Right atrium auricular region (tissue), 2 donors: ENCODE measurements around the gene CHN2. TPM values are rescaled to one million over a fixed set of nuclear protein-coding genes. Genes with fewer than 3 reads are reported as not detected.
A peak's percentile ranks its signal among the peaks of the same experiment; 100 is the strongest.

Source experiments
- DNase-seq: peaks from one replicate; pipeline ENCODE4 v3.0.0-alpha.2; 2019; ENCODE audit warnings: low spot score
- H3K27ac ChIP-seq, 2 donors: fragments of 200-600 bp; sonication (generic); 1 replicate in 1 of 2; 2 replicates in 1 of 2; pipeline ENCODE4 v1.5.1; 2016 to 2019
- H3K27me3 ChIP-seq, 2 donors: fragments of 200-600 bp; sonication (generic); one replicate each; pipeline versions ENCODE4 v1.5.1 to v1.6.0; 2017 to 2019
- H3K36me3 ChIP-seq: fragments of 200-600 bp; sonication (generic); one replicate; pipeline ENCODE4 v1.5.1; 2016
- H3K4me1 ChIP-seq, 2 donors: fragments of 200-600 bp; sonication (generic); one replicate each; pipeline versions ENCODE4 v1.5.1 to v1.6.0; 2017 to 2019
- H3K4me3 ChIP-seq, 2 donors: fragments of 200-600 bp; sonication (generic); 1 replicate in 1 of 2; 2 replicates in 1 of 2; pipeline ENCODE4 v1.5.1; 2017 to 2019; ENCODE audit warnings: mild to moderate bottlenecking in 1 of 2, moderate library complexity in 1 of 2
- H3K9me3 ChIP-seq, 2 donors: fragments of 200-600 bp; sonication (generic); one replicate each; pipeline ENCODE4 v1.5.1; 2019
- CTCF ChIP-seq, 2 donors: fragments of 200-600 bp; sonication (generic); IDR thresholded peaks; one replicate each; pipeline ENCODE4 v1.5.1; 2019; ENCODE audit warnings: antibody characterized with exemption in 2 of 2
- total RNA-seq, 2 donors: library from RNA; depleted of rRNA; stranded (reverse); fragments of >200 nt; gene quantifications; one replicate each; pipeline ENCODE4 v1.1.0, GENCODE V29; 2016

CHN2 gene
- total RNA-seq, 2 donors from 2014 or later, result 2.7 to 6.6 TPM

- H3K4me3 ChIP-seq, result no peak overlapping the region
- TF ChIP-seq CTCF (IDR thresholded peaks at IDR 0.05), result no peak
- DNase-seq, result no peak
- no peak overlapping the region for H3K27ac ChIP-seq
- H3K27me3 ChIP-seq, result no peaks in the 10 kb centered on the region
- H3K4me1 ChIP-seq, result peaks cover 0 to 19% of the 10 kb centered on the region in 2 donors
- no peaks in the 10 kb centered on the region for H3K9me3 ChIP-seq
- no peaks in the 10 kb centered on the region for H3K36me3 ChIP-seq
Measured at GRCh38 chr7:29190349-29191045, 4.1 kb upstream of the CHN2 start.

- Histone ChIP-seq H3K27me3 (no peaks in the 10 kb centered on the region), H3K4me1 (peaks cover 0 to 23% of the 10 kb centered on the region in 2 donors), H3K4me3 (no peak overlapping the region), H3K27ac (no peak overlapping the region), H3K36me3 (no peaks in the 10 kb centered on the region), H3K9me3 (no peaks in the 10 kb centered on the region)
- TF ChIP-seq CTCF (IDR thresholded peaks at IDR 0.05), result no peak
- no peak for DNase-seq
Measured at GRCh38 chr7:29192323-29192722, 2.3 kb upstream of the CHN2 start.

GRCh38 chr7:29192811-29193210 is 1.8 kb upstream of the CHN2 start:
- Histone ChIP-seq H3K27ac (no peak overlapping the region), H3K4me1 (peaks cover 0 to 23% of the 10 kb centered on the region in 2 donors), H3K9me3 (no peaks in the 10 kb centered on the region), H3K36me3 (no peaks in the 10 kb centered on the region), H3K27me3 (no peaks in the 10 kb centered on the region), H3K4me3 (no peak overlapping the region)
- no peak for TF ChIP-seq CTCF (IDR thresholded peaks at IDR 0.05)
- no peak for DNase-seq

- H3K4me1 ChIP-seq, result peaks cover 0 to 23% of the 10 kb centered on the region in 2 donors
- no peak for DNase-seq
- H3K27ac ChIP-seq, result no peak overlapping the region
- H3K36me3 ChIP-seq, result no peaks in the 10 kb centered on the region
- TF ChIP-seq CTCF (IDR thresholded peaks at IDR 0.05), result no peak
- no peaks in the 10 kb centered on the region for H3K9me3 ChIP-seq
- no peaks in the 10 kb centered on the region for H3K27me3 ChIP-seq
- peak overlapping the region; percentile 43 to 60 for H3K4me3 ChIP-seq
Measured at GRCh38 chr7:29193316-29194205, 1.0 kb upstream of the CHN2 start.

- no peak for TF ChIP-seq CTCF (IDR thresholded peaks at IDR 0.05)
- Histone ChIP-seq H3K27me3 (no peaks in the 10 kb centered on the region), H3K9me3 (no peaks in the 10 kb centered on the region), H3K36me3 (no peaks in the 10 kb centered on the region), H3K27ac (peak overlapping the region in 1 of 2 donors; percentile 41), H3K4me1 (peaks cover 0 to 23% of the 10 kb centered on the region in 2 donors), H3K4me3 (peak overlapping the region; percentile 43 to 60)
- no peak for DNase-seq
Measured at GRCh38 chr7:29194206-29194593, 375 bp upstream of the CHN2 start.
